ENCODE data around the gene ONECUT3.
"Not testable (repeated sequence)": the region's sequence is repeated elsewhere in the genome, so short reads cannot be mapped to it uniquely, and the experiment has no call there.

Gene ONECUT3

GRCh38 chr19:1794424-1795172 is 41.3 kb downstream of the ONECUT3 start:
- Histone ChIP-seq H3K4me1 (ENCODE audit: control insufficient read depth in 2 of 2, insufficient read depth in 2 of 2, low read length in 2 of 2) (peaks cover 3 to 4% of the 10 kb centered on the region in 2 donors), H3K4me3 (ENCODE audit: low read length in 2 of 2) (no peak overlapping the region), H3K9ac (ENCODE audit: low read depth in 1 of 2, low read length in 2 of 2) (no peak overlapping the region), H3K36me3 (ENCODE audit: control insufficient read depth in 2 of 2, insufficient read depth in 2 of 2, low read length in 2 of 2) (no peaks in the 10 kb centered on the region), H3K27ac (ENCODE audit: low read depth in 2 of 2, low read length in 2 of 2) (no peak overlapping the region), H3K9me3 (ENCODE audit: control insufficient read depth in 2 of 2, low read length in 2 of 2) (no peaks in the 10 kb centered on the region), H3K27me3 (ENCODE audit: control insufficient read depth in 2 of 2, insufficient read depth in 2 of 2, low read length in 2 of 2) (peaks cover 0 to 4% of the 10 kb centered on the region in 2 donors)

- no peak overlapping the region for H3K9ac ChIP-seq (ENCODE audit: low read depth in 1 of 2, low read length in 2 of 2)
- no peaks in the 10 kb centered on the region for H3K9me3 ChIP-seq (ENCODE audit: control insufficient read depth in 2 of 2, low read length in 2 of 2)
- H3K4me3 ChIP-seq (ENCODE audit: low read length in 2 of 2): no peak overlapping the region
- H3K27ac ChIP-seq (ENCODE audit: low read depth in 2 of 2, low read length in 2 of 2): no peak overlapping the region
- H3K36me3 ChIP-seq (ENCODE audit: control insufficient read depth in 2 of 2, insufficient read depth in 2 of 2, low read length in 2 of 2): no peaks in the 10 kb centered on the region
- H3K27me3 ChIP-seq (ENCODE audit: control insufficient read depth in 2 of 2, insufficient read depth in 2 of 2, low read length in 2 of 2): peaks cover 0 to 4% of the 10 kb centered on the region in 2 donors
- H3K4me1 ChIP-seq (ENCODE audit: control insufficient read depth in 2 of 2, insufficient read depth in 2 of 2, low read length in 2 of 2): peaks cover 3 to 4% of the 10 kb centered on the region in 2 donors
These were observed 43.3 kb downstream of the ONECUT3 start for GRCh38 chr19:1796395-1797142.

DNA sequence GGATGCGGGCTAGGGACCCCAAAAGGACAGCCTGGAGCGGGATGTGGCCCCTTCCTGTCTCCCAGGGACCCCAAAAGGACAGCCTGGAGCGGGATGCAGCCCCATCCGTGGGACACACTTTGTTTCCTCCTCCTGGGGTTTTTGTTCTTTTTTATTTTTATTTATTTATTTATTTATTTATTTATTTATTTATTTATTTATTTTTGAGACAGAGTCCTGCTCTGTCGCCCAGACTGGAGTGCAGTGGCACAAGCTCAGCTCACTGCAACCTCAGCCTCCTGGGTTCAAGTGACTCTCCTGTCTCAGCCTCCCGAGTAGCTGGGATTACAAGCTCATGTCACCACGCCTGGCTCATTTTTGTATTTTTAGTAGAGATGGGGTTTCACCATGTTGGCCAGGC is 44.0 kb downstream of the ONECUT3 start:
- H3K36me3 ChIP-seq (ENCODE audit: control insufficient read depth in 2 of 2, insufficient read depth in 2 of 2, low read length in 2 of 2); H3K9me3 ChIP-seq (ENCODE audit: control insufficient read depth in 2 of 2, low read length in 2 of 2); H3K27me3 ChIP-seq (ENCODE audit: control insufficient read depth in 2 of 2, insufficient read depth in 2 of 2, low read length in 2 of 2); H3K4me1 ChIP-seq (ENCODE audit: control insufficient read depth in 2 of 2, insufficient read depth in 2 of 2, low read length in 2 of 2); H3K27ac ChIP-seq (ENCODE audit: low read depth in 2 of 2, low read length in 2 of 2); H3K4me3 ChIP-seq (ENCODE audit: low read length in 2 of 2); H3K9ac ChIP-seq (ENCODE audit: low read depth in 1 of 2, low read length in 2 of 2): not testable (repeated sequence)

DNA sequence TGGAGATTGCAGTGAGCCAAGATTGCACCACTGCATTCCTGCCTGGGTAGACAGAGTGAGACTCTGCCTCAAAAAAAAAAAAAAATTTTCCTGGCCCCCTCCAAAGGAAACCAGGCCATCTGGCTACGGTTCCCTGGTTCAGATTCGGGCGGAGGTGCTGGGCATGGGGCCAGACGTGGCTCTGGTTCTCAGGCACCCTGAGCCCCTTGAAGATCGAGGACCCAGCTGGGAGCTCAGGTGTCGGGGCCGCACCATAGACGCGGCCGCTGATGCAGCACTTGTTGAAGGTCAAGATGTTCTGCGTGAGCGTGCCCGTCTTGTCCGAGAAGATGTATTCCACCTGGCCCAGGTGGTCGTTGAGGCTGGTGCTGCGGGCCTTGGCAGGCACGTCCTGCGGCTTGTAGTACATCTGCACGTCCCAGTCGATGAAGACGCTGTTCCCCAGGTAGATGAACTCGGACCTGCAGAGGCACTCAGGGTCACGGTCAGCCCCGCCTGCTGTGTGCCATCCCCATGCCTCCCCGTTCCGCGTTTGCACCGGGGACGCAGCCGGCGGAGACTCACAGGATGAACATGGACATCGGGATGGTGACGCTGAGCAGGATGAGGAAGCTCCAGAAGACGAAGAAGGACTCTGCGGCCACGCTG is 46.5 kb downstream of the ONECUT3 start:
- H3K27me3 ChIP-seq (ENCODE audit: control insufficient read depth in 2 of 2, insufficient read depth in 2 of 2, low read length in 2 of 2): peaks cover 0 to 4% of the 10 kb centered on the region in 2 donors
- no peak overlapping the region for H3K27ac ChIP-seq (ENCODE audit: low read depth in 2 of 2, low read length in 2 of 2)
- no peak overlapping the region for H3K9ac ChIP-seq (ENCODE audit: low read depth in 1 of 2, low read length in 2 of 2)
- no peaks in the 10 kb centered on the region for H3K36me3 ChIP-seq (ENCODE audit: control insufficient read depth in 2 of 2, insufficient read depth in 2 of 2, low read length in 2 of 2)
- peaks cover 0 to 4% of the 10 kb centered on the region in 2 donors for H3K4me1 ChIP-seq (ENCODE audit: control insufficient read depth in 2 of 2, insufficient read depth in 2 of 2, low read length in 2 of 2)
- no peaks in the 10 kb centered on the region for H3K9me3 ChIP-seq (ENCODE audit: control insufficient read depth in 2 of 2, low read length in 2 of 2)
- no peak overlapping the region for H3K4me3 ChIP-seq (ENCODE audit: low read length in 2 of 2)

DNA sequence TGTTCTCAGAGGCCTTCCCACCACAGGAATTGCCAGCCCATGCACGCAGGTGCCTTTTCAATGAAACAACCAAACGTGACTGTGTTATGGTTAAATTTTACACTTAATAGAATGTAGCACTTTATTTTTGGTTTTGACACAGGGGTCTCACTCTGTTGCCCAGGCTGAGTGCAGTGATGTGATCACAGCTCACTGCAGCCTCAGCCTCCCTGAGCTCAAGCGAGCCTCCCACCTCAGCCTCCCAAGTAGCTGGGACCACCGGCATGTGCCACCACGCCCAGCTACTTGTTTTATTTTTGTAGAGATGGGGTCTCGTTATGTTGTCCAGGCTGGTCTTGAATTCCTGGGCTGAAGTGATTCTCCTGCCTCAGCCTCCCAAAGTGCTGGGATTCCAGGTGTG is 51.6 kb downstream of the ONECUT3 start:
- no peaks in the 10 kb centered on the region for H3K9me3 ChIP-seq (ENCODE audit: control insufficient read depth in 2 of 2, low read length in 2 of 2)
- no peaks in the 10 kb centered on the region for H3K4me1 ChIP-seq (ENCODE audit: control insufficient read depth in 2 of 2, insufficient read depth in 2 of 2, low read length in 2 of 2)
- H3K27me3 ChIP-seq (ENCODE audit: control insufficient read depth in 2 of 2, insufficient read depth in 2 of 2, low read length in 2 of 2): no peaks in the 10 kb centered on the region
- no peak overlapping the region for H3K4me3 ChIP-seq (ENCODE audit: low read length in 2 of 2)
- no peak overlapping the region for H3K9ac ChIP-seq (ENCODE audit: low read depth in 1 of 2, low read length in 2 of 2)
- no peak overlapping the region for H3K27ac ChIP-seq (ENCODE audit: low read depth in 2 of 2, low read length in 2 of 2)
- no peaks in the 10 kb centered on the region for H3K36me3 ChIP-seq (ENCODE audit: control insufficient read depth in 2 of 2, insufficient read depth in 2 of 2, low read length in 2 of 2)

GRCh38 chr19:1805401-1806183 is 52.3 kb downstream of the ONECUT3 start:
- H3K9me3 ChIP-seq (ENCODE audit: control insufficient read depth in 2 of 2, low read length in 2 of 2): no peaks in the 10 kb centered on the region
- H3K4me1 ChIP-seq (ENCODE audit: control insufficient read depth in 2 of 2, insufficient read depth in 2 of 2, low read length in 2 of 2): no peaks in the 10 kb centered on the region
- no peaks in the 10 kb centered on the region for H3K36me3 ChIP-seq (ENCODE audit: control insufficient read depth in 2 of 2, insufficient read depth in 2 of 2, low read length in 2 of 2)
- no peak overlapping the region for H3K9ac ChIP-seq (ENCODE audit: low read depth in 1 of 2, low read length in 2 of 2)
- H3K27ac ChIP-seq (ENCODE audit: low read depth in 2 of 2, low read length in 2 of 2): no peak overlapping the region
- H3K27me3 ChIP-seq (ENCODE audit: control insufficient read depth in 2 of 2, insufficient read depth in 2 of 2, low read length in 2 of 2): no peaks in the 10 kb centered on the region
- H3K4me3 ChIP-seq (ENCODE audit: low read length in 2 of 2): no peak overlapping the region

DNA sequence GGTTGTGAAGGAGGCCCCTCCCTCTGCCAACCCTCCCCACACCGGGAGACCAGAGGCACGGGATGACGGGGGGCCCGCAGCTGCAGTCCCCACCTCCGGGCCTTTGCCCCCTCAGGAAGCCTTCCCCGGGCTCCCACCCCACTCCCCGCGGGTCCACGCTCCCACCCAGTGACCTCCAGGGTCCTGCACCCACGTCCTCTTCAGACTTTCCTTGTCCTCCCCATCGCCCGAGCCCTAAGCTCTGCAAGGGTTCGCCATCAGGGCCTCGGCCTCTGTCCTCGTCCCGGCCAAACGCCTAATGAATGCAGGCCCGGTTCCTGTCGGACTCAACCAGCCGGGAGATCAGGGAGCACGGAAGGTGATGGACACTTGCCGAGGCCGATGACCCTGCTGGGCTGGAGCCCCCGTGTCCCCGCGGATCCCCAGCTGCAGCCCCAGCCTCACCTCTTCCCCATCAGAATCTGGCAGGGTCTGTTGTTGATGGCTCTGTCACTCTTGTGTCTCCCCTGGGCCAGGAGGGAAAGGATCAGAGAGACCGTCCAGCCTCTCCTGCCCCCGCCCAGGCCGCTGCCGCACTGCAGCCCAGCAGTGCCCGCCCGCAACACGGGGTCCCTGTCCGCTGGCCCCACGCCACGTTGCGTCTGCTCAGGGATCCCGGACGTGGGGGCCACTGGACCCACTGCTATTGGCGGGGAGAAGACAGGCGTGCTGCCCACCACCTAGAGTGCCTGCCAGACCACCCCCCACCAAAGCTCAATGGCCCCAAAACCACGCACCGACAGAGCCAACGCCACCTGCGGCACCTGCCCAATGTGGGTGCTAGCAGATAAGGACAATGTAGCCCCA is 53.1 kb downstream of the ONECUT3 start:
- peaks cover 0 to 1% of the 10 kb centered on the region in 2 donors for H3K4me1 ChIP-seq (ENCODE audit: control insufficient read depth in 2 of 2, insufficient read depth in 2 of 2, low read length in 2 of 2)
- H3K9ac ChIP-seq (ENCODE audit: low read depth in 1 of 2, low read length in 2 of 2): no peak overlapping the region
- H3K9me3 ChIP-seq (ENCODE audit: control insufficient read depth in 2 of 2, low read length in 2 of 2): no peaks in the 10 kb centered on the region
- no peaks in the 10 kb centered on the region for H3K36me3 ChIP-seq (ENCODE audit: control insufficient read depth in 2 of 2, insufficient read depth in 2 of 2, low read length in 2 of 2)
- no peak overlapping the region for H3K4me3 ChIP-seq (ENCODE audit: low read length in 2 of 2)
- H3K27ac ChIP-seq (ENCODE audit: low read depth in 2 of 2, low read length in 2 of 2): no peak overlapping the region
- no peaks in the 10 kb centered on the region for H3K27me3 ChIP-seq (ENCODE audit: control insufficient read depth in 2 of 2, insufficient read depth in 2 of 2, low read length in 2 of 2)

DNA sequence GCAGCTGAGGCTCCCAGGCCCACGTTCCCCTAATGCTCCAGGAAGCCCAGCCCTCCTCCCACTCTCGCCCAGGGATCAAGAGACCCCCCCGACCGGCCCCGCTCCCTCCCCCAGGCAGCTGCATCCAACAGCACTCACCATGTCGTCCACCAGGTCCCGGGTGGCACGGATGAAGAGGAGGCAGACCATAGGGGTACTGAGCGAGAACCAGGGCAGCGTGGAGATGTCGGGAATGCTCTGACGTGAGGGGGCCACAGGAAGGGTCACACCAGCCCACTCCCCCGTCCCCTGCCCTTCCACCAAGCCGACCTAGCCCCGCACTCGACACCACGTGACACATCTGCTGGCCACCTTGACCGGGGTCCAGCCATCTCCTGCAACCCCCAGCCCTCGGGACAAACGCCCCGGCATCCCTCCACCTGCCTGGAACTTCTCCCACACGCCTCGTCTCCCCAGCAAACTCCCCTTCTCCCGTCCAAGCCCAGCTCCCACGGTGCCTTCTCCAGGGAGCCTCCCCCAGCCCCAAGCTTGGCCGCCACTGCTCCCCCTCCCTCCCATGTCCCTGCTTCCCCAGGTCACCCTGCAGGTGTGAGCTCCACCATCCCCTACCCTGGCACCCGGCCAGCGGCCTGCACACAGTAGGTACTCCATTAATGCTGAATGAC is 53.9 kb downstream of the ONECUT3 start:
- peaks cover 3 to 6% of the 10 kb centered on the region in 2 donors for H3K4me1 ChIP-seq (ENCODE audit: control insufficient read depth in 2 of 2, insufficient read depth in 2 of 2, low read length in 2 of 2)
- H3K27me3 ChIP-seq (ENCODE audit: control insufficient read depth in 2 of 2, insufficient read depth in 2 of 2, low read length in 2 of 2): no peaks in the 10 kb centered on the region
- no peak overlapping the region for H3K9ac ChIP-seq (ENCODE audit: low read depth in 1 of 2, low read length in 2 of 2)
- H3K27ac ChIP-seq (ENCODE audit: low read depth in 2 of 2, low read length in 2 of 2): no peak overlapping the region
- H3K9me3 ChIP-seq (ENCODE audit: control insufficient read depth in 2 of 2, low read length in 2 of 2): no peaks in the 10 kb centered on the region
- H3K36me3 ChIP-seq (ENCODE audit: control insufficient read depth in 2 of 2, insufficient read depth in 2 of 2, low read length in 2 of 2): no peaks in the 10 kb centered on the region
- H3K4me3 ChIP-seq (ENCODE audit: low read length in 2 of 2): no peak overlapping the region
